KOPT-K1 (cell line): ENCODE results near the gene RABL3.
"Not testable (repeated sequence)": the region's sequence is repeated elsewhere in the genome, so short reads cannot be mapped to it uniquely, and the experiment has no call there.

Experiments used
- H3K27ac ChIP-seq: fragments of 200-600 bp; sonication (generic); 2 replicates; pipeline ENCODE4 v1.5.1; 2016; ENCODE audit warnings: antibody characterized with exemption, mild to moderate bottlenecking, low read depth, low read length; ENCODE audit not compliant: poor library complexity, severe bottlenecking
- H3K36me3 ChIP-seq: fragments of 200-600 bp; sonication (generic); 2 replicates; pipeline ENCODE4 v1.5.1; 2017; ENCODE audit warnings: antibody characterized with exemption, mild to moderate bottlenecking, low read length, moderate library complexity; ENCODE audit not compliant: insufficient read depth
- H3K9me3 ChIP-seq: fragments of 200-600 bp; sonication (generic); 2 replicates; pipeline ENCODE4 v1.5.1; 2017; ENCODE audit warnings: antibody characterized with exemption, low read length, mild to moderate bottlenecking; ENCODE audit not compliant: insufficient read depth, poor library complexity, severe bottlenecking

Gene RABL3

GRCh38 chr3:120762615-120763014, 20.3 kb upstream of the RABL3 start:
- Histone ChIP-seq H3K36me3 (no peaks in the 10 kb centered on the region), H3K9me3 (no peaks in the 10 kb centered on the region), H3K27ac (no peak overlapping the region)

- not testable (repeated sequence) for H3K9me3 ChIP-seq, H3K27ac ChIP-seq
- H3K36me3 ChIP-seq, result peaks cover 18% of the 10 kb centered on the region
Observed at GRCh38 chr3:120758551-120758950, 16.2 kb upstream of the RABL3 start.

GRCh38 chr3:120756061-120756460, 13.7 kb upstream of the RABL3 start:
- peaks cover 41% of the 10 kb centered on the region for H3K36me3 ChIP-seq
- H3K27ac ChIP-seq, result no peak overlapping the region
- no peaks in the 10 kb centered on the region for H3K9me3 ChIP-seq

GRCh38 chr3:120753810-120754209, 11.5 kb upstream of the RABL3 start:
- Histone ChIP-seq H3K27ac (no peak overlapping the region), H3K9me3 (no peaks in the 10 kb centered on the region), H3K36me3 (peaks cover 49% of the 10 kb centered on the region)

GRCh38 chr3:120752865-120753264, 10.5 kb upstream of the RABL3 start:
- H3K36me3 ChIP-seq, result peaks cover 49% of the 10 kb centered on the region
- H3K9me3 ChIP-seq, result no peaks in the 10 kb centered on the region
- H3K27ac ChIP-seq, result no peak overlapping the region

- H3K9me3 ChIP-seq, result peaks cover 5% of the 10 kb centered on the region
- H3K27ac ChIP-seq, result no peak overlapping the region
- H3K36me3 ChIP-seq, result peaks cover 48% of the 10 kb centered on the region
Observed at GRCh38 chr3:120752230-120752629, 9.9 kb upstream of the RABL3 start.

- no peak overlapping the region for H3K27ac ChIP-seq
- peaks cover 5% of the 10 kb centered on the region for H3K9me3 ChIP-seq
- H3K36me3 ChIP-seq, result peaks cover 39% of the 10 kb centered on the region
Observed at GRCh38 chr3:120749843-120750242, 7.5 kb upstream of the RABL3 start.

GRCh38 chr3:120745466-120745865, 3.1 kb upstream of the RABL3 start:
- peaks cover 5% of the 10 kb centered on the region for H3K9me3 ChIP-seq
- peaks cover 6% of the 10 kb centered on the region for H3K36me3 ChIP-seq
- H3K27ac ChIP-seq, result no peak overlapping the region

GRCh38 chr3:120743556-120744195, 1.4 kb upstream of the RABL3 start:
- peaks cover 10% of the 10 kb centered on the region for H3K9me3 ChIP-seq
- peak overlapping the region; percentile 83 for H3K27ac ChIP-seq
- peaks cover 3% of the 10 kb centered on the region; the same call in 1 of the 2 replicates for H3K36me3 ChIP-seq

- Histone ChIP-seq H3K9me3 (peaks cover 16% of the 10 kb centered on the region), H3K27ac (peak overlapping the region; percentile 83), H3K36me3 (peaks cover 11% of the 10 kb centered on the region)
Observed at GRCh38 chr3:120742849-120743365, 591 bp upstream of the RABL3 start.

- peaks cover 20% of the 10 kb centered on the region for H3K36me3 ChIP-seq
- peak overlapping the region; percentile 83 for H3K27ac ChIP-seq
- H3K9me3 ChIP-seq, result peaks cover 23% of the 10 kb centered on the region
Observed at GRCh38 chr3:120741837-120742197, 499 bp downstream of the RABL3 start.

- peaks cover 26% of the 10 kb centered on the region for H3K9me3 ChIP-seq
- H3K27ac ChIP-seq, result peak overlapping the region; percentile 83
- peaks cover 16% of the 10 kb centered on the region for H3K36me3 ChIP-seq
Observed at GRCh38 chr3:120741320-120741719, 996 bp downstream of the RABL3 start.

GRCh38 chr3:120738006-120738405, 4.3 kb downstream of the RABL3 start:
- H3K27ac ChIP-seq, result not testable (repeated sequence)
- H3K36me3 ChIP-seq, result peaks cover 16% of the 10 kb centered on the region
- H3K9me3 ChIP-seq, result peaks cover 36% of the 10 kb centered on the region

- peaks cover 15% of the 10 kb centered on the region; the same call in 1 of the 2 replicates for H3K36me3 ChIP-seq
- no peak overlapping the region for H3K27ac ChIP-seq
- H3K9me3 ChIP-seq, result peaks cover 9% of the 10 kb centered on the region
Observed at GRCh38 chr3:120730576-120731542, 11.5 kb downstream of the RABL3 start.

- no peaks in the 10 kb centered on the region for H3K9me3 ChIP-seq
Observed at GRCh38 chr3:120726791-120727190, 15.5 kb downstream of the RABL3 start.

More at GRCh38 chr3:120726791-120727190, 15.5 kb downstream of the RABL3 start:
- Histone ChIP-seq H3K27ac (no peak overlapping the region), H3K36me3 (peaks cover 15% of the 10 kb centered on the region; the same call in 1 of the 2 replicates)
